Measurements from ENCODE around the gene SLC6A17. TPM values are rescaled to one million over a fixed set of nuclear protein-coding genes. Genes with fewer than 3 reads are reported as not detected.

Gene SLC6A17
- total and polyA plus RNA-seq, 2 experiments from 2014 or later: 0.45 to 0.76 TPM

GRCh38 chr1:110138956-110139355 is 11.3 kb upstream of the SLC6A17 start:
- in situ Hi-C loops (cut with MboI): no loop called here
- peaks cover 62% of the 10 kb centered on the region for H3K27me3 ChIP-seq (replicated peaks; ENCODE audit: insufficient read depth)
- H3K4me3 ChIP-seq: no peak overlapping the region
- H3K4me1 ChIP-seq (ENCODE audit: insufficient read depth): no peaks in the 10 kb centered on the region
- no peak for TF ChIP-seq EZH2phosphoT487 (IDR thresholded peaks at IDR 0.05; ENCODE audit: insufficient read depth, low read depth)
- TF ChIP-seq EZH2 (IDR thresholded peaks at IDR 0.05; ENCODE audit: insufficient read depth, poor library complexity, severe bottlenecking): no peak
- H3K79me2 ChIP-seq (ENCODE audit: insufficient read depth): no peaks in the 10 kb centered on the region
- WGBS, 2 experiments (ENCODE audit: low coverage in 1 of 2, low lambda C conversion rate in 2 of 2, missing lambda C conversion rate in 2 of 2): 48 to 49% methylated on average over 3 of the region's 3 CpGs
- H3K27ac ChIP-seq: no peak overlapping the region
- H3K9me3 ChIP-seq (ENCODE audit: low read depth): no peaks in the 10 kb centered on the region
- no peak overlapping the region for H3K9ac ChIP-seq
- no peak for DNase-seq
- no peak overlapping the region for H3K4me2 ChIP-seq (ENCODE audit: unreplicated experiment)
- no peaks in the 10 kb centered on the region for H3K9me2 ChIP-seq (ENCODE audit: insufficient read depth)
- no peak overlapping the region for H2AFZ ChIP-seq
- H3K36me3 ChIP-seq (ENCODE audit: low read depth): no peaks in the 10 kb centered on the region
- H4K20me1 ChIP-seq (ENCODE audit: insufficient read depth): no peaks in the 10 kb centered on the region
- H3F3A ChIP-seq (ENCODE audit: insufficient read depth): peaks cover 7% of the 10 kb centered on the region; the same call in 1 of the 2 replicates

- Histone ChIP-seq H3K9me2 (ENCODE audit: insufficient read depth) (no peaks in the 10 kb centered on the region), H3K27ac (no peak overlapping the region), H3K79me2 (ENCODE audit: insufficient read depth) (no peaks in the 10 kb centered on the region), H3K27me3 (replicated peaks; ENCODE audit: insufficient read depth) (peaks cover 62% of the 10 kb centered on the region), H3K4me3 (no peak overlapping the region), H2AFZ (no peak overlapping the region), H4K20me1 (ENCODE audit: insufficient read depth) (no peaks in the 10 kb centered on the region), H3K9ac (no peak overlapping the region), H3K4me1 (ENCODE audit: insufficient read depth) (no peaks in the 10 kb centered on the region), H3K36me3 (ENCODE audit: low read depth) (no peaks in the 10 kb centered on the region), H3F3A (ENCODE audit: insufficient read depth) (no peaks in the 10 kb centered on the region), H3K4me2 (ENCODE audit: unreplicated experiment) (no peak overlapping the region), H3K9me3 (ENCODE audit: low read depth) (no peaks in the 10 kb centered on the region)
- WGBS, 2 experiments (ENCODE audit: low coverage in 1 of 2, low lambda C conversion rate in 2 of 2, missing lambda C conversion rate in 2 of 2): 23% methylated on average over 3 of the region's 3 CpGs
- TF ChIP-seq EZH2phosphoT487 (IDR thresholded peaks at IDR 0.05; ENCODE audit: insufficient read depth, low read depth) (no peak), EZH2 (IDR thresholded peaks at IDR 0.05; ENCODE audit: insufficient read depth, poor library complexity, severe bottlenecking) (no peak)
- DNase-seq: no peak
- in situ Hi-C loops (cut with MboI): no loop called here
These were observed 5.9 kb upstream of the SLC6A17 start for GRCh38 chr1:110144366-110144765.

GRCh38 chr1:110148961-110149360 is 1.3 kb upstream of the SLC6A17 start:
- Histone ChIP-seq H3K79me2 (ENCODE audit: insufficient read depth) (no peaks in the 10 kb centered on the region), H3K27me3 (replicated peaks; ENCODE audit: insufficient read depth) (peaks cover 28% of the 10 kb centered on the region), H3K9ac (no peak overlapping the region), H3K9me3 (ENCODE audit: low read depth) (no peaks in the 10 kb centered on the region), H3K4me1 (ENCODE audit: insufficient read depth) (0 out of 2 replicates have a peak, but pooled peaks cover 13% of the 10 kb centered on the region), H3K4me3 (no peak overlapping the region), H3K36me3 (ENCODE audit: low read depth) (no peaks in the 10 kb centered on the region), H3F3A (ENCODE audit: insufficient read depth) (peaks cover 7% of the 10 kb centered on the region; the same call in 1 of the 2 replicates), H3K27ac (no peak overlapping the region), H3K4me2 (ENCODE audit: unreplicated experiment) (no peak overlapping the region), H4K20me1 (ENCODE audit: insufficient read depth) (no peaks in the 10 kb centered on the region), H3K9me2 (ENCODE audit: insufficient read depth) (no peaks in the 10 kb centered on the region), H2AFZ (no peak overlapping the region)
- peak; percentile 50 for DNase-seq
- in situ Hi-C loops (cut with MboI): no loop called here
- 51 to 61% methylated on average over 4 of the region's 4 CpGs for WGBS, 2 experiments (ENCODE audit: low coverage in 1 of 2, low lambda C conversion rate in 2 of 2, missing lambda C conversion rate in 2 of 2)
- TF ChIP-seq EZH2phosphoT487 (IDR thresholded peaks at IDR 0.05; ENCODE audit: insufficient read depth, low read depth): no peak
- TF ChIP-seq EZH2 (IDR thresholded peaks at IDR 0.05; ENCODE audit: insufficient read depth, poor library complexity, severe bottlenecking): no peak

GRCh38 chr1:110151175-110151669 is 928 bp downstream of the SLC6A17 start:
- in situ Hi-C loops (cut with MboI): no loop called here
- Histone ChIP-seq H3K27ac (no peak overlapping the region), H2AFZ (peak overlapping the region; percentile 61), H3K36me3 (ENCODE audit: low read depth) (no peaks in the 10 kb centered on the region), H3K9me3 (ENCODE audit: low read depth) (no peaks in the 10 kb centered on the region), H3K27me3 (replicated peaks; ENCODE audit: insufficient read depth) (peaks cover 7% of the 10 kb centered on the region; the same call in 1 of the 2 replicates), H3K4me2 (ENCODE audit: unreplicated experiment) (peak overlapping the region; percentile 67), H4K20me1 (ENCODE audit: insufficient read depth) (no peaks in the 10 kb centered on the region), H3K4me3 (peak overlapping the region; percentile 67), H3F3A (ENCODE audit: insufficient read depth) (peaks cover 7% of the 10 kb centered on the region; the same call in 1 of the 2 replicates), H3K9ac (0 out of 2 replicates have a peak overlapping the region, but pooled peaks have one; percentile 46), H3K79me2 (ENCODE audit: insufficient read depth) (no peaks in the 10 kb centered on the region), H3K4me1 (ENCODE audit: insufficient read depth) (0 out of 2 replicates have a peak, but pooled peaks cover 13% of the 10 kb centered on the region), H3K9me2 (ENCODE audit: insufficient read depth) (no peaks in the 10 kb centered on the region)
- WGBS, 2 experiments (ENCODE audit: low coverage in 1 of 2, low lambda C conversion rate in 2 of 2, missing lambda C conversion rate in 2 of 2): 4 to 5% methylated on average over 37 of the region's 37 CpGs
- TF ChIP-seq EZH2phosphoT487 (IDR thresholded peaks at IDR 0.05; ENCODE audit: insufficient read depth, low read depth): no peak
- no peak for TF ChIP-seq EZH2 (IDR thresholded peaks at IDR 0.05; ENCODE audit: insufficient read depth, poor library complexity, severe bottlenecking)
- peak; percentile 35 for DNase-seq
